Activated CD8-positive, alpha-beta T cell treated with anti-CD3 and anti-CD28 coated beads, Interleukin-2, amount 10 ng/mL, durations not matched to agents 7 days and 5 days (primary cell): Measurements from ENCODE around the gene MAPK8IP3. TPM values are rescaled to one million over a fixed set of nuclear protein-coding genes. Genes with fewer than 3 reads are reported as not detected.
A peak's percentile ranks its signal among the peaks of the same experiment; 100 is the strongest.

ENCODE experiments used
- ATAC-seq: fragments of 150-1000 bp; cut with Tn5 transposase; one replicate; pipeline ENCODE4 v1.10.0; 2021; ENCODE audit warnings: moderate library complexity
- CTCF ChIA-PET: fragments of 350-600 bp; sonication (Branson Sonifier 250); formaldehyde crosslinking; loops from one replicate; lab custom pipeline; 2021; ENCODE audit warnings: antibody characterized with exemption; lab: Charles Lee
- POLR2A ChIA-PET: fragments of 350-600 bp; sonication (Branson Sonifier 250); formaldehyde crosslinking; loops from one replicate; lab custom pipeline; 2021; ENCODE audit warnings: antibody characterized with exemption; lab: Charles Lee
- DNase-seq: peaks from one replicate; pipeline ENCODE4 v3.0.0-alpha.2; 2020
- H3K27ac Mint-ChIP-seq: one replicate; pipeline ENCODE4 v1.8.0; 2021; ENCODE audit warnings: mild to moderate bottlenecking, mixed read lengths
- H3K27me3 Mint-ChIP-seq: one replicate; pipeline ENCODE4 v1.8.0; 2021; ENCODE audit warnings: low read depth, mixed read lengths
- H3K36me3 Mint-ChIP-seq: one replicate; pipeline ENCODE4 v1.8.0; 2021; ENCODE audit warnings: low read depth, mixed read lengths
- H3K4me1 Mint-ChIP-seq: one replicate; pipeline ENCODE4 v1.8.0; 2021; ENCODE audit warnings: low read depth, mixed read lengths
- H3K4me3 Mint-ChIP-seq: one replicate; pipeline ENCODE4 v1.8.0; 2021; ENCODE audit warnings: mild to moderate bottlenecking, mixed read lengths
- H3K9me3 Mint-ChIP-seq: one replicate; pipeline ENCODE4 v1.8.0; 2022; ENCODE audit warnings: mixed read lengths; ENCODE audit not compliant: insufficient read depth
- total RNA-seq, 2 experiments: library from RNA; stranded (reverse); gene quantifications; one replicate each; pipeline ENCODE4 v1.2.3, GENCODE V29; 2021

The MAPK8IP3 gene
- total RNA-seq, 2 experiments from 2014 or later, result 75.9 to 82.7 TPM

GRCh38 chr16:1680361-1680760 lies 25.6 kb upstream of the MAPK8IP3 start:
- Mint-ChIP-seq H3K9me3 (no peaks in the 10 kb centered on the region), H3K4me3 (no peak overlapping the region), H3K27me3 (no peaks in the 10 kb centered on the region), H3K27ac (no peak overlapping the region), H3K36me3 (peaks cover 27% of the 10 kb centered on the region), H3K4me1 (peaks cover 38% of the 10 kb centered on the region)
- no peak for ATAC-seq
- ChIA-PET CTCF (interaction anchor here (2.9 kb wide), 1 partner anchor 25 kb away, joined by 21 read pairs; the partner anchor contains the start of gene MAPK8IP3), POLR2A (no interaction called here)
- no peak for DNase-seq

GRCh38 chr16:1681032-1681431 lies 25.0 kb upstream of the MAPK8IP3 start:
- DNase-seq (no peak), ATAC-seq (no peak)
- Mint-ChIP-seq H3K36me3 (peaks cover 25% of the 10 kb centered on the region), H3K4me3 (no peak overlapping the region), H3K9me3 (no peaks in the 10 kb centered on the region), H3K27me3 (no peaks in the 10 kb centered on the region), H3K4me1 (peaks cover 38% of the 10 kb centered on the region), H3K27ac (no peak overlapping the region)
- CTCF ChIA-PET, result interaction anchor here (0.9 kb wide), 1 partner anchor 34 kb away, joined by 3 read pairs; no protein-coding TSS in a partner anchor
- POLR2A ChIA-PET, result no interaction called here

- no peaks in the 10 kb centered on the region for H3K9me3 Mint-ChIP-seq
- H3K4me1 Mint-ChIP-seq, result no peaks in the 10 kb centered on the region
- ChIA-PET CTCF (no interaction called here), POLR2A (no interaction called here)
- DNase-seq (no peak), ATAC-seq (no peak)
- peaks cover 51% of the 10 kb centered on the region for H3K36me3 Mint-ChIP-seq
- peak overlapping the region; percentile 2 for H3K27ac Mint-ChIP-seq
- no peaks in the 10 kb centered on the region for H3K27me3 Mint-ChIP-seq
- no peak overlapping the region for H3K4me3 Mint-ChIP-seq
Measured at GRCh38 chr16:1687427-1688316, 18.3 kb upstream of the MAPK8IP3 start.

- CTCF ChIA-PET, result no interaction called here
- H3K4me1 Mint-ChIP-seq, result no peaks in the 10 kb centered on the region
Measured at GRCh38 chr16:1688807-1689560, 17.0 kb upstream of the MAPK8IP3 start.

GRCh38 chr16:1689853-1690252 lies 16.1 kb upstream of the MAPK8IP3 start:
- Mint-ChIP-seq H3K9me3 (no peaks in the 10 kb centered on the region), H3K4me1 (no peaks in the 10 kb centered on the region), H3K27me3 (no peaks in the 10 kb centered on the region), H3K4me3 (no peak overlapping the region), H3K36me3 (peaks cover 57% of the 10 kb centered on the region), H3K27ac (no peak overlapping the region)
- DNase-seq (no peak), ATAC-seq (no peak)
- ChIA-PET CTCF (no interaction called here), POLR2A (no interaction called here)

More at GRCh38 chr16:1688807-1689560, 17.0 kb upstream of the MAPK8IP3 start:
- Mint-ChIP-seq H3K27me3 (no peaks in the 10 kb centered on the region), H3K36me3 (peaks cover 56% of the 10 kb centered on the region), H3K9me3 (no peaks in the 10 kb centered on the region), H3K27ac (no peak overlapping the region), H3K4me3 (no peak overlapping the region)
- DNase-seq (no peak), ATAC-seq (no peak)
- POLR2A ChIA-PET, result no interaction called here

GRCh38 chr16:1690810-1691209 lies 15.2 kb upstream of the MAPK8IP3 start:
- peaks cover 57% of the 10 kb centered on the region for H3K36me3 Mint-ChIP-seq
- ATAC-seq (no peak), DNase-seq (no peak)
- no peaks in the 10 kb centered on the region for H3K27me3 Mint-ChIP-seq
- no peak overlapping the region for H3K4me3 Mint-ChIP-seq
- POLR2A ChIA-PET, result no interaction called here
- no peaks in the 10 kb centered on the region for H3K9me3 Mint-ChIP-seq
- CTCF ChIA-PET, result interaction anchor here (1.6 kb wide), 1 partner anchor 15 kb away, joined by 5 read pairs; the partner anchor contains the start of gene MAPK8IP3
- no peaks in the 10 kb centered on the region for H3K4me1 Mint-ChIP-seq
- H3K27ac Mint-ChIP-seq, result no peak overlapping the region

GRCh38 chr16:1691276-1691675 lies 14.7 kb upstream of the MAPK8IP3 start:
- Mint-ChIP-seq H3K9me3 (no peaks in the 10 kb centered on the region), H3K27me3 (no peaks in the 10 kb centered on the region), H3K36me3 (peaks cover 58% of the 10 kb centered on the region), H3K27ac (no peak overlapping the region), H3K4me3 (no peak overlapping the region), H3K4me1 (no peaks in the 10 kb centered on the region)
- ChIA-PET CTCF (interaction anchor here (1.6 kb wide), 1 partner anchor 15 kb away, joined by 5 read pairs; the partner anchor contains the start of gene MAPK8IP3), POLR2A (no interaction called here)
- ATAC-seq (no peak), DNase-seq (no peak)

GRCh38 chr16:1691956-1692355 lies 14.0 kb upstream of the MAPK8IP3 start:
- ATAC-seq (no peak), DNase-seq (no peak)
- peaks cover 63% of the 10 kb centered on the region for H3K36me3 Mint-ChIP-seq
- no peak overlapping the region for H3K27ac Mint-ChIP-seq
- ChIA-PET POLR2A (interaction anchor here (0.6 kb wide), 1 partner anchor 14 kb away, joined by 6 read pairs; the partner anchor contains the start of gene JPT2), CTCF (interaction anchor here (1.6 kb wide), 1 partner anchor 14 kb away, joined by 5 read pairs; the partner anchor contains the start of gene MAPK8IP3)
- H3K4me1 Mint-ChIP-seq, result no peaks in the 10 kb centered on the region
- H3K9me3 Mint-ChIP-seq, result no peaks in the 10 kb centered on the region
- H3K27me3 Mint-ChIP-seq, result no peaks in the 10 kb centered on the region
- H3K4me3 Mint-ChIP-seq, result no peak overlapping the region

GRCh38 chr16:1696863-1697262 lies 9.1 kb upstream of the MAPK8IP3 start:
- POLR2A ChIA-PET, result no interaction called here
- peaks cover 68% of the 10 kb centered on the region for H3K36me3 Mint-ChIP-seq

GRCh38 chr16:1698680-1699079 lies 7.3 kb upstream of the MAPK8IP3 start:
- Mint-ChIP-seq H3K9me3 (no peaks in the 10 kb centered on the region), H3K36me3 (peaks cover 62% of the 10 kb centered on the region), H3K4me1 (no peaks in the 10 kb centered on the region), H3K27ac (no peak overlapping the region), H3K4me3 (no peak overlapping the region), H3K27me3 (no peaks in the 10 kb centered on the region)
- DNase-seq (no peak), ATAC-seq (no peak)
- POLR2A ChIA-PET, result no interaction called here
- CTCF ChIA-PET, result no interaction called here

More at GRCh38 chr16:1696863-1697262, 9.1 kb upstream of the MAPK8IP3 start:
- no peak for DNase-seq
- no peak overlapping the region for H3K4me3 Mint-ChIP-seq
- CTCF ChIA-PET, result interaction anchor here (1.3 kb wide), 1 partner anchor 9 kb away, joined by 5 read pairs; the partner anchor contains the start of gene MAPK8IP3
- H3K4me1 Mint-ChIP-seq, result no peaks in the 10 kb centered on the region
- no peaks in the 10 kb centered on the region for H3K27me3 Mint-ChIP-seq
- H3K9me3 Mint-ChIP-seq, result no peaks in the 10 kb centered on the region
- no peak overlapping the region for H3K27ac Mint-ChIP-seq
- ATAC-seq, result no peak

GRCh38 chr16:1700246-1700645 lies 5.7 kb upstream of the MAPK8IP3 start:
- Mint-ChIP-seq H3K4me3 (no peak overlapping the region), H3K4me1 (peaks cover 7% of the 10 kb centered on the region), H3K27me3 (no peaks in the 10 kb centered on the region), H3K36me3 (peaks cover 53% of the 10 kb centered on the region), H3K27ac (no peak overlapping the region), H3K9me3 (no peaks in the 10 kb centered on the region)
- DNase-seq, result no peak
- ChIA-PET POLR2A (no interaction called here), CTCF (no interaction called here)
- ATAC-seq, result no peak
